ENCODE measurements around the gene C9orf72.

The C9orf72 gene
- 28.1 to 39.8 reads per million in 2 donors for total RNA-seq

GRCh38 chr9:27572918-27573633 lies at the start of gene C9orf72:
C9orf72 (minus strand) TSS chr9:27573481; CDS start chr9:27567120, 6,361 bp downstream.
- peak; percentile 75 to 89 (median 82) for DNase-seq

GRCh38 chr9:27622693-27623340 lies 49.5 kb upstream of the C9orf72 start:
- no peak for DNase-seq

GRCh38 chr9:27619743-27620142 lies 46.5 kb upstream of the C9orf72 start:
- DNase-seq, result no peak

- no peak for DNase-seq
Observed at GRCh38 chr9:27618066-27618465, 44.8 kb upstream of the C9orf72 start.

- DNase-seq, result no peak
Observed at GRCh38 chr9:27614551-27614950, 41.3 kb upstream of the C9orf72 start.

- peak in 1 of 5 experiments; percentile 64 for DNase-seq
Observed at GRCh38 chr9:27612036-27612435, 38.8 kb upstream of the C9orf72 start.

- no peak for DNase-seq
Observed at GRCh38 chr9:27610622-27611021, 37.3 kb upstream of the C9orf72 start.

GRCh38 chr9:27602954-27603353 lies 29.7 kb upstream of the C9orf72 start:
- no peak for DNase-seq

- no peak for DNase-seq
Observed at GRCh38 chr9:27602142-27602861, 29.0 kb upstream of the C9orf72 start.

GRCh38 chr9:27601396-27601795 lies 28.1 kb upstream of the C9orf72 start:
- DNase-seq, result no peak

- DNase-seq, result no peak
Observed at GRCh38 chr9:27600256-27600655, 27.0 kb upstream of the C9orf72 start.

GRCh38 chr9:27599870-27600238 lies 26.6 kb upstream of the C9orf72 start:
- no peak for DNase-seq

- no peak for DNase-seq
Observed at GRCh38 chr9:27599102-27599869, 26.0 kb upstream of the C9orf72 start.

- DNase-seq, result no peak
Observed at GRCh38 chr9:27595733-27596132, 22.5 kb upstream of the C9orf72 start.

- DNase-seq, result no peak
Observed at GRCh38 chr9:27591672-27592071, 18.4 kb upstream of the C9orf72 start.

GRCh38 chr9:27591093-27591492 lies 17.8 kb upstream of the C9orf72 start:
- DNase-seq, result no peak

GRCh38 chr9:27590651-27591050 lies 17.4 kb upstream of the C9orf72 start:
- no peak for DNase-seq

GRCh38 chr9:27589462-27589861 lies 16.2 kb upstream of the C9orf72 start:
- no peak for DNase-seq

GRCh38 chr9:27586304-27586703 lies 13.0 kb upstream of the C9orf72 start:
- no peak for DNase-seq

GRCh38 chr9:27584931-27585330 lies 11.7 kb upstream of the C9orf72 start:
- no peak for DNase-seq

- DNase-seq, result no peak
Observed at GRCh38 chr9:27582794-27583193, 9.5 kb upstream of the C9orf72 start.

- no peak for DNase-seq
Observed at GRCh38 chr9:27581826-27582225, 8.5 kb upstream of the C9orf72 start.

Data from T-helper 2 cell (primary cell).